ENCODE results near the gene ZBTB22. TPM values are rescaled to one million over a fixed set of nuclear protein-coding genes. Genes with fewer than 3 reads are reported as not detected.
A peak's percentile ranks its signal among the peaks of the same experiment; 100 is the strongest.
"Not testable (repeated sequence)": the region's sequence is repeated elsewhere in the genome, so short reads cannot be mapped to it uniquely, and the experiment has no call there.

Gene ZBTB22
- total RNA-seq, 3 donors from 2014 or later, result 12.6 to 27.2 (median 18.7) TPM

GRCh38 chr6:33356295-33356694 lies 38.8 kb upstream of the ZBTB22 start:
- Histone ChIP-seq H3K27ac (no peak overlapping the region), H3K36me3 (no peaks in the 10 kb centered on the region)

GRCh38 chr6:33355860-33356259 lies 38.3 kb upstream of the ZBTB22 start:
- H3K27ac ChIP-seq; H3K36me3 ChIP-seq; H3K27me3 ChIP-seq; DNase-seq (ENCODE audit: low spot score in 2 of 2); intact Hi-C loops (cut with DNase I; ENCODE audit: low total_unique reads); H3K4me3 ChIP-seq; H3K4me1 ChIP-seq; H3K9me3 ChIP-seq: not testable (repeated sequence)

More at GRCh38 chr6:33356295-33356694, 38.8 kb upstream of the ZBTB22 start:
- intact Hi-C loops (cut with DNase I; ENCODE audit: low total_unique reads), result no loop called here
- DNase-seq (ENCODE audit: low spot score in 2 of 2), result no peak
- no peaks in the 10 kb centered on the region for H3K9me3 ChIP-seq
- no peak overlapping the region for H3K4me3 ChIP-seq
- H3K4me1 ChIP-seq, result no peaks in the 10 kb centered on the region
- no peaks in the 10 kb centered on the region for H3K27me3 ChIP-seq
- TF ChIP-seq POLR2AphosphoS5 (IDR thresholded peaks at IDR 0.05) (no peak), POLR2A (IDR thresholded peaks at IDR 0.05) (no peak), CTCF (IDR thresholded peaks at IDR 0.05) (no peak)

GRCh38 chr6:33347816-33348215 lies 30.3 kb upstream of the ZBTB22 start:
- Histone ChIP-seq H3K36me3 (no peaks in the 10 kb centered on the region), H3K27ac (no peak overlapping the region), H3K9me3 (no peaks in the 10 kb centered on the region), H3K4me3 (no peak overlapping the region), H3K27me3 (no peaks in the 10 kb centered on the region), H3K4me1 (no peaks in the 10 kb centered on the region)
- intact Hi-C loops (cut with DNase I; ENCODE audit: low total_unique reads), result no loop called here
- no peak for DNase-seq (ENCODE audit: low spot score in 2 of 2)
- TF ChIP-seq CTCF (IDR thresholded peaks at IDR 0.05) (no peak), POLR2A (IDR thresholded peaks at IDR 0.05) (no peak), POLR2AphosphoS5 (IDR thresholded peaks at IDR 0.05) (no peak)

- DNase-seq (ENCODE audit: low spot score in 2 of 2); intact Hi-C loops (cut with DNase I; ENCODE audit: low total_unique reads); H3K27me3 ChIP-seq; H3K4me1 ChIP-seq; H3K36me3 ChIP-seq; H3K4me3 ChIP-seq; H3K27ac ChIP-seq; H3K9me3 ChIP-seq: not testable (repeated sequence)
These were observed 29.4 kb upstream of the ZBTB22 start for GRCh38 chr6:33346972-33347371.

GRCh38 chr6:33344701-33345697 lies 27.5 kb upstream of the ZBTB22 start:
- no peak for TF ChIP-seq POLR2A (IDR thresholded peaks at IDR 0.05)
- peak in 2 of 3 donors; percentile 63 to 66 for TF ChIP-seq CTCF (IDR thresholded peaks at IDR 0.05)
- no peak for TF ChIP-seq POLR2AphosphoS5 (IDR thresholded peaks at IDR 0.05)
- Histone ChIP-seq H3K4me3 (peak overlapping the region in 2 of 3 donors; percentile 15 to 38), H3K4me1 (no peaks in the 10 kb centered on the region), H3K9me3 (no peaks in the 10 kb centered on the region), H3K27ac (peak overlapping the region; percentile 57 to 66), H3K36me3 (no peaks in the 10 kb centered on the region), H3K27me3 (no peaks in the 10 kb centered on the region)
- intact Hi-C loops (cut with DNase I; ENCODE audit: low total_unique reads), result no loop called here
- peak; percentile 54 to 64 for DNase-seq (ENCODE audit: low spot score in 2 of 2)

GRCh38 chr6:33343953-33344611 lies 26.5 kb upstream of the ZBTB22 start:
- no peak for TF ChIP-seq POLR2A (IDR thresholded peaks at IDR 0.05)
- no peak for TF ChIP-seq CTCF (IDR thresholded peaks at IDR 0.05)
- no peak for TF ChIP-seq POLR2AphosphoS5 (IDR thresholded peaks at IDR 0.05)
- no peak for DNase-seq (ENCODE audit: low spot score in 2 of 2)
- Histone ChIP-seq H3K9me3 (no peaks in the 10 kb centered on the region), H3K27me3 (no peaks in the 10 kb centered on the region), H3K4me1 (no peaks in the 10 kb centered on the region), H3K27ac (peak overlapping the region in 1 of 2 donors; percentile 66), H3K36me3 (no peaks in the 10 kb centered on the region), H3K4me3 (no peak overlapping the region)
- intact Hi-C loops (cut with DNase I; ENCODE audit: low total_unique reads), result no loop called here

GRCh38 chr6:33343606-33343952 lies 26.0 kb upstream of the ZBTB22 start:
- H3K4me1 ChIP-seq; H3K36me3 ChIP-seq; H3K27ac ChIP-seq; intact Hi-C loops (cut with DNase I; ENCODE audit: low total_unique reads); H3K9me3 ChIP-seq; DNase-seq (ENCODE audit: low spot score in 2 of 2); H3K4me3 ChIP-seq; H3K27me3 ChIP-seq: not testable (repeated sequence)

All from breast epithelium (tissue), 4 donors.